ENCODE results near the gene HTR4.

The HTR4 gene

DNA sequence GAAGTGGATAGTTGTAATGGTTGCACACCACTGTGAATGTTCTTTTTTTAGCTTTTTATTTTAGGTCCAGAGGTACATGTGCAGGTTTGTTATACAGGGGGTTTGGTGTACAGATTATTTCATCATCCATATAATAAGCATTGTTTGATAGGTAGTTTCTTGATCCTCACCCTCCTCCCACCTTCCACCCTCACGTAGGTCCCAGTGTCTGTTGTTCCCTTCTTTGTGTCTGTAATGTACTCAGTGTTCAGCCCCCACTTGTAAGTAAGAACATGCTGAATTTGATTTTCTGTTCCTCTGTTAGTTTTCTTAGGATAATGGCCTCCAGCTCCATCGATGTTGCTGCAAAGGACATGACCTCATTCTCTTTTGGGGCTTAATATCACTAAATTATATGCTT is 99.7 kb downstream of the HTR4 start:
- Histone ChIP-seq H3K4me2 (ENCODE audit: low read depth, low read length) (no peak overlapping the region), H3K4me1 (ENCODE audit: low read length) (no peaks in the 10 kb centered on the region), H3K9ac (ENCODE audit: low read length) (no peak overlapping the region), H3K27ac (ENCODE audit: low read length) (no peak overlapping the region), H4K20me1 (ENCODE audit: insufficient read depth, low read length) (no peaks in the 10 kb centered on the region), H3K36me3 (replicated peaks; ENCODE audit: insufficient read depth, low read length) (no peaks in the 10 kb centered on the region), H3K79me2 (ENCODE audit: low read length) (no peaks in the 10 kb centered on the region), H2AFZ (ENCODE audit: low read length) (no peak overlapping the region), H3K9me3 (replicated peaks; ENCODE audit: insufficient read depth, low read length) (no peaks in the 10 kb centered on the region), H3K9me2 (replicated peaks; ENCODE audit: insufficient read depth, low read length) (no peaks in the 10 kb centered on the region), H3K27me3 (replicated peaks; ENCODE audit: insufficient read depth, low read length) (no peaks in the 10 kb centered on the region), H3F3A (ENCODE audit: insufficient read depth, low read length) (no peaks in the 10 kb centered on the region), H3K4me3 (ENCODE audit: low read length) (no peak overlapping the region)
- TF ChIP-seq, protein P1, sequence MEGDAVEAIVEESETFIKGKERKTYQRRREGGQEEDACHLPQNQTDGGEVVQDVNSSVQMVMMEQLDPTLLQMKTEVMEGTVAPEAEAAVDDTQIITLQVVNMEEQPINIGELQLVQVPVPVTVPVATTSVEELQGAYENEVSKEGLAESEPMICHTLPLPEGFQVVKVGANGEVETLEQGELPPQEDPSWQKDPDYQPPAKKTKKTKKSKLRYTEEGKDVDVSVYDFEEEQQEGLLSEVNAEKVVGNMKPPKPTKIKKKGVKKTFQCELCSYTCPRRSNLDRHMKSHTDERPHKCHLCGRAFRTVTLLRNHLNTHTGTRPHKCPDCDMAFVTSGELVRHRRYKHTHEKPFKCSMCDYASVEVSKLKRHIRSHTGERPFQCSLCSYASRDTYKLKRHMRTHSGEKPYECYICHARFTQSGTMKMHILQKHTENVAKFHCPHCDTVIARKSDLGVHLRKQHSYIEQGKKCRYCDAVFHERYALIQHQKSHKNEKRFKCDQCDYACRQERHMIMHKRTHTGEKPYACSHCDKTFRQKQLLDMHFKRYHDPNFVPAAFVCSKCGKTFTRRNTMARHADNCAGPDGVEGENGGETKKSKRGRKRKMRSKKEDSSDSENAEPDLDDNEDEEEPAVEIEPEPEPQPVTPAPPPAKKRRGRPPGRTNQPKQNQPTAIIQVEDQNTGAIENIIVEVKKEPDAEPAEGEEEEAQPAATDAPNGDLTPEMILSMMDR (IDR thresholded peaks at IDR 0.05; ENCODE audit: low read length), result no peak
- TF ChIP-seq EZH2phosphoT487 (IDR thresholded peaks at IDR 0.05; ENCODE audit: low read length) (no peak), EZH2 (optimal IDR thresholded peaks at IDR 0.05; ENCODE audit: low read depth, low read length) (no peak)
- DNase-seq, result no peak

DNA sequence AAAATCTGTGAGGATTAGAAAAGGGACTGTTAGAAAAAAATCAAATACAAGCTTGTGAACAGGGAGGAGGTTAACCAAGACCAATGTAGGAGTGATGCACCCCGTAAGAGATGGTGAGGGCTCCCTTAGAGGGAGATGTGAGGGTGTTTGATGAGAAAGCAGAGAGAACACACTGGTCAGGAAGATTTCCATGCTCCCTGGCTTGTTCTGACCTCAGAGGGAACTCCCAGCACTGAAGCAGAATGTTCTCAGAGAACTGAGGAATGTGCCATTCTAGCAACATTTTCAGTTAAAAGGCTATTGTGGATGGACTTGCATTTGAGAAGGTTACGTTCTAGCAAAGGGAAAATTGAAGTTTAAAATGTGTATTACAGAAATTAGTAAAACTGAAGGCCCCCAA is 110.6 kb downstream of the HTR4 start:
- Histone ChIP-seq H3K4me3 (ENCODE audit: low read length) (no peak overlapping the region), H3K79me2 (ENCODE audit: low read length) (no peaks in the 10 kb centered on the region), H3K36me3 (replicated peaks; ENCODE audit: insufficient read depth, low read length) (no peaks in the 10 kb centered on the region), H3K9me2 (replicated peaks; ENCODE audit: insufficient read depth, low read length) (no peaks in the 10 kb centered on the region), H3K4me2 (ENCODE audit: low read depth, low read length) (no peak overlapping the region), H3K27ac (ENCODE audit: low read length) (no peak overlapping the region), H3K27me3 (replicated peaks; ENCODE audit: insufficient read depth, low read length) (no peaks in the 10 kb centered on the region), H2AFZ (ENCODE audit: low read length) (no peak overlapping the region), H4K20me1 (ENCODE audit: insufficient read depth, low read length) (no peaks in the 10 kb centered on the region), H3K4me1 (ENCODE audit: low read length) (0 out of 2 replicates have a peak, but pooled peaks cover 4% of the 10 kb centered on the region), H3K9me3 (replicated peaks; ENCODE audit: insufficient read depth, low read length) (no peaks in the 10 kb centered on the region), H3K9ac (ENCODE audit: low read length) (no peak overlapping the region), H3F3A (ENCODE audit: insufficient read depth, low read length) (no peaks in the 10 kb centered on the region)
- TF ChIP-seq, protein P1 (IDR thresholded peaks at IDR 0.05; ENCODE audit: low read length), result no peak
- TF ChIP-seq EZH2phosphoT487 (IDR thresholded peaks at IDR 0.05; ENCODE audit: low read length) (no peak), EZH2 (optimal IDR thresholded peaks at IDR 0.05; ENCODE audit: low read depth, low read length) (no peak)
- no peak for DNase-seq

- H2AFZ ChIP-seq (ENCODE audit: low read length), result no peak overlapping the region
- no peak for DNase-seq
- no peaks in the 10 kb centered on the region for H3F3A ChIP-seq (ENCODE audit: insufficient read depth, low read length)
These were observed 111.5 kb downstream of the HTR4 start for GRCh38 chr5:148542812-148543211.

More at GRCh38 chr5:148542812-148543211, 111.5 kb downstream of the HTR4 start:
- no peak overlapping the region for H3K27ac ChIP-seq (ENCODE audit: low read length)
- 0 out of 2 replicates have a peak, but pooled peaks cover 4% of the 10 kb centered on the region for H3K4me1 ChIP-seq (ENCODE audit: low read length)
- H3K9ac ChIP-seq (ENCODE audit: low read length), result no peak overlapping the region
- no peaks in the 10 kb centered on the region for H3K9me2 ChIP-seq (replicated peaks; ENCODE audit: insufficient read depth, low read length)
- no peaks in the 10 kb centered on the region for H4K20me1 ChIP-seq (ENCODE audit: insufficient read depth, low read length)
- no peaks in the 10 kb centered on the region for H3K27me3 ChIP-seq (replicated peaks; ENCODE audit: insufficient read depth, low read length)
- H3K9me3 ChIP-seq (replicated peaks; ENCODE audit: insufficient read depth, low read length), result no peaks in the 10 kb centered on the region
- H3K4me3 ChIP-seq (ENCODE audit: low read length), result no peak overlapping the region
- TF ChIP-seq EZH2phosphoT487 (IDR thresholded peaks at IDR 0.05; ENCODE audit: low read length), result no peak
- TF ChIP-seq, protein P1 (IDR thresholded peaks at IDR 0.05; ENCODE audit: low read length), result no peak
- no peak for TF ChIP-seq EZH2 (optimal IDR thresholded peaks at IDR 0.05; ENCODE audit: low read depth, low read length)
- H3K4me2 ChIP-seq (ENCODE audit: low read depth, low read length), result no peak overlapping the region
- no peaks in the 10 kb centered on the region for H3K79me2 ChIP-seq (ENCODE audit: low read length)
- no peaks in the 10 kb centered on the region for H3K36me3 ChIP-seq (replicated peaks; ENCODE audit: insufficient read depth, low read length)
